Smooth muscle cell (in vitro differentiated cells): Measurements from ENCODE around the gene CD320. TPM values are rescaled to one million over a fixed set of nuclear protein-coding genes. Genes with fewer than 3 reads are reported as not detected.

Source experiments
- DNase-seq: peaks from one replicate; lab custom pipeline; 2025; ENCODE audit not compliant: unreplicated experiment; lab: John Stamatoyannopoulos, UW
- H2AFZ ChIP-seq: fragments of 200-600 bp; sonication (generic); 2 replicates; pipeline ENCODE4 v1.6.0; 2016; ENCODE audit warnings: antibody characterized with exemption, low read depth, mild to moderate bottlenecking
- H3F3A ChIP-seq: fragments of 200-600 bp; sonication (generic); 2 replicates; pipeline ENCODE4 v1.6.0; 2017; ENCODE audit warnings: antibody characterized with exemption, low read depth
- H3K27ac ChIP-seq: fragments of 200-600 bp; sonication (generic); 2 replicates; pipeline ENCODE4 v1.5.1; 2016; ENCODE audit warnings: low read depth, mild to moderate bottlenecking
- H3K27me3 ChIP-seq: fragments of 200-600 bp; sonication (generic); 2 replicates; pipeline ENCODE4 v1.6.1; 2016; ENCODE audit warnings: low read depth, mild to moderate bottlenecking
- H3K36me3 ChIP-seq: fragments of 200-600 bp; sonication (generic); 2 replicates; pipeline ENCODE4 v1.5.1; 2016; ENCODE audit warnings: low read depth
- H3K4me1 ChIP-seq: fragments of 200-600 bp; sonication (generic); 2 replicates; pipeline ENCODE4 v1.5.1; 2016; ENCODE audit warnings: low read depth
- H3K4me2 ChIP-seq: fragments of 200-600 bp; sonication (generic); 2 replicates; pipeline ENCODE4 v1.6.0; 2016; ENCODE audit warnings: mild to moderate bottlenecking
- H3K4me3 ChIP-seq: fragments of 200-600 bp; sonication (generic); 2 replicates; pipeline ENCODE4 v1.5.1; 2016; ENCODE audit warnings: mild to moderate bottlenecking
- H3K79me2 ChIP-seq: fragments of 200-600 bp; sonication (generic); 2 replicates; pipeline ENCODE4 v1.6.0; 2016; ENCODE audit warnings: low read depth, mild to moderate bottlenecking
- H3K9ac ChIP-seq: fragments of 200-600 bp; sonication (generic); 2 replicates; pipeline ENCODE4 v1.6.0; 2016; ENCODE audit warnings: low read depth
- H3K9me3 ChIP-seq: fragments of 200-600 bp; sonication (generic); replicated peaks from 2 replicates; pipeline ENCODE4 v1.5.1; 2016; ENCODE audit warnings: low read depth
- H4K20me1 ChIP-seq: fragments of 200-600 bp; sonication (generic); 2 replicates; pipeline ENCODE4 v1.6.0; 2016; ENCODE audit warnings: low read depth
- WGBS: methylation state at CpG from one replicate; pipeline ENCODE4 v1.1.7; 2016; ENCODE audit warnings: low lambda C conversion rate; 5-methylcytosine and 5-hydroxymethylcytosine counted together
- polyA plus RNA-seq: library from polyadenylated mRNA; unstranded; fragments of >200 nt; fragmentation: Nextera tagmentation; extraction: Ambion mirVana; gene quantifications from 2 replicates; pipeline ENCODE4 v1.2.1, GENCODE V29; 2016
- total RNA-seq: library from RNA; depleted of rRNA; stranded (reverse); fragments of >200 nt; gene quantifications from 2 replicates; pipeline ENCODE4 v1.2.3, GENCODE V29; 2014
- TF ChIP-seq, protein P1 (sequence below): fragments of 200-600 bp; sonication (generic); IDR thresholded peaks from 2 replicates; pipeline ENCODE4 v1.5.1; 2017; ENCODE audit warnings: borderline replicate concordance, mild to moderate bottlenecking, antibody characterized with exemption; ENCODE audit not compliant: insufficient read depth, poor library complexity, severe bottlenecking

The CD320 gene
- total and polyA plus RNA-seq, 2 experiments from 2014 or later, result 23.8 to 42.7 TPM

DNA sequence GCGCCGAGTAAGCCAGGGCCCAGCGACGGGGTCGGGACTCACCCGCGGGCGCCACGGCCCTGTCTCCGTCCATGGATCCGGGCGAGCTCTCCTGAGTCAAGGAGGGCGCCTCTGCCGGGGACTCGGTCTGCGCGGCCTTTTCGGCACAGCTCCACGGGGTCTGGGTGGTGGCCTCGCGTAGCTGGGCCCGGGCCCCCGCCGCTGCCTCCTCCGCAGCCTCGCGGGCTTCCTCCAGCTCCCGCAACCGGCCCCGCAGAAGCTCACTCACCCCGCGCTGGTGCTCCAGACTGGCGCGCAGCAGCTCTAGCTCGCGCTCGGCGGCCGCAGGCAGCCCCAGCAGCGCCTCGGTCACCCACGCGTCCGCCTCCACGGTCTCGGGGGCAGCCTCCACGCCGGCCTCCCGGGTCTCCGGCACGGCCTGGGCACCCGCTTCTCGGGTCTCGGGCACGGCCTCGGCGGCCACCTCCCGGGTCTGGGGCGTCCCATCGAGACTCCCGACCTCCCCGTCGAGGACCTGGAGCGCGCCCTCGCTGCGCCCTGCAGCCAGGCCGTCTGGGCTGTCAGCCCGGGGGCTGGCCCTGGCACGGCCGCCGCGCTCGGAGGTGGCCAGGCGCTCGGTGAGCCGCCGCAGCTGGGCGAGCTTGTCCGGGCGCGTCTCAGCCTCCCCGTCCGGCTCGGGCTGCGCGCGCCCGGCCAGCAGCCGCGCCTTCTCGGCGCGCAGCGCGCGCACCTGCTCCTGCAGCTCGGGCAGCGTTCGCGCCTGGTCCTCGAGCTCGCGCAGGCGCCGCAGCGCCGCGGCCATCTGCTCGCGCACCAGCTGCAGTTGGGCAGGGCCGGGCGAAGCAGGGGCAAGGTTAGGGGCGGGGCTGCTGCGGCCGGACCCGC, 26.5 kb upstream of the CD320 start:
- Histone ChIP-seq H3K9me3 (no peaks in the 10 kb centered on the region), H3K4me3 (peak overlapping the region; percentile 23), H3K36me3 (no peaks in the 10 kb centered on the region), H3K27ac (no peak overlapping the region), H3K79me2 (no peaks in the 10 kb centered on the region), H3F3A (no peaks in the 10 kb centered on the region), H3K4me2 (peak overlapping the region; percentile 74), H3K9ac (no peak overlapping the region), H4K20me1 (no peaks in the 10 kb centered on the region), H3K27me3 (peaks cover 39% of the 10 kb centered on the region), H2AFZ (no peak overlapping the region), H3K4me1 (no peaks in the 10 kb centered on the region)
- DNase-seq, result peak; percentile 4
- TF ChIP-seq, protein P1, sequence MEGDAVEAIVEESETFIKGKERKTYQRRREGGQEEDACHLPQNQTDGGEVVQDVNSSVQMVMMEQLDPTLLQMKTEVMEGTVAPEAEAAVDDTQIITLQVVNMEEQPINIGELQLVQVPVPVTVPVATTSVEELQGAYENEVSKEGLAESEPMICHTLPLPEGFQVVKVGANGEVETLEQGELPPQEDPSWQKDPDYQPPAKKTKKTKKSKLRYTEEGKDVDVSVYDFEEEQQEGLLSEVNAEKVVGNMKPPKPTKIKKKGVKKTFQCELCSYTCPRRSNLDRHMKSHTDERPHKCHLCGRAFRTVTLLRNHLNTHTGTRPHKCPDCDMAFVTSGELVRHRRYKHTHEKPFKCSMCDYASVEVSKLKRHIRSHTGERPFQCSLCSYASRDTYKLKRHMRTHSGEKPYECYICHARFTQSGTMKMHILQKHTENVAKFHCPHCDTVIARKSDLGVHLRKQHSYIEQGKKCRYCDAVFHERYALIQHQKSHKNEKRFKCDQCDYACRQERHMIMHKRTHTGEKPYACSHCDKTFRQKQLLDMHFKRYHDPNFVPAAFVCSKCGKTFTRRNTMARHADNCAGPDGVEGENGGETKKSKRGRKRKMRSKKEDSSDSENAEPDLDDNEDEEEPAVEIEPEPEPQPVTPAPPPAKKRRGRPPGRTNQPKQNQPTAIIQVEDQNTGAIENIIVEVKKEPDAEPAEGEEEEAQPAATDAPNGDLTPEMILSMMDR, result no peak
- WGBS, result 8% methylated on average over 109 of the region's 117 CpGs

DNA sequence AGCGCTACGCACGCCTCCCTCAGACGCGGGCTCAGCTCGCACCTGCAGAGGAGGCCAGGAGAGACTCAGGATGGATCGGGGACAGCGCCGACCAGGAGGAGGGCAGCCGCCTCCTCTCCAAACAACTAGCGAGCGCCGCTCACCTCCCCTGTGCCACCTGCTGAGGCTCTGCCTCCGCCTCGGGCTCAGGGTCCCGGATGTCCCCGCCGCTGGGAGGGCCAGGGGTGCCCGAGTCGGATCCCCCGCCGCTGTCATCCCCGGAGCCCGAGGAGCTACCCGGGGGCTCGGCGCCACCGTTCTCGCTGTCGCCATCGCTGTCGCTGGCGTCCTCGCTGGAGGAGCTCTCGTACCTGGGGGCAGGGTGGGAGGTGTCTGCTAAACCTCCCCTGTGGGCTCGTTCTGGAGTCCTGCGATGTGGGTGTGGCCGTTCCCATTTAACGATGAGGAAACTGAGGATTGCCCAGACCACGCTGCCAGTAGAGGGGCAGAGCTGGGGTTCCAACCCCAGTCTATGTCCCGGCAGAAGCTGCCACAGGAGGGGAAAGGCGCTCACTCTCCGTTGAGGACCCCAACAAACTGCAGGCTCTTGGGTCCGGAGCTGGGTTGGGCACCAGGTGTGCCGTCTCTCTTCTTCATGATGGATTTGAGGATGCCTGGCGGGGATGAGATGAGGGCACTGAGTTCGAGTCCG, 25.8 kb upstream of the CD320 start:
- 11% methylated on average over 40 of the region's 48 CpGs for WGBS
- no peak overlapping the region for H2AFZ ChIP-seq

DNA sequence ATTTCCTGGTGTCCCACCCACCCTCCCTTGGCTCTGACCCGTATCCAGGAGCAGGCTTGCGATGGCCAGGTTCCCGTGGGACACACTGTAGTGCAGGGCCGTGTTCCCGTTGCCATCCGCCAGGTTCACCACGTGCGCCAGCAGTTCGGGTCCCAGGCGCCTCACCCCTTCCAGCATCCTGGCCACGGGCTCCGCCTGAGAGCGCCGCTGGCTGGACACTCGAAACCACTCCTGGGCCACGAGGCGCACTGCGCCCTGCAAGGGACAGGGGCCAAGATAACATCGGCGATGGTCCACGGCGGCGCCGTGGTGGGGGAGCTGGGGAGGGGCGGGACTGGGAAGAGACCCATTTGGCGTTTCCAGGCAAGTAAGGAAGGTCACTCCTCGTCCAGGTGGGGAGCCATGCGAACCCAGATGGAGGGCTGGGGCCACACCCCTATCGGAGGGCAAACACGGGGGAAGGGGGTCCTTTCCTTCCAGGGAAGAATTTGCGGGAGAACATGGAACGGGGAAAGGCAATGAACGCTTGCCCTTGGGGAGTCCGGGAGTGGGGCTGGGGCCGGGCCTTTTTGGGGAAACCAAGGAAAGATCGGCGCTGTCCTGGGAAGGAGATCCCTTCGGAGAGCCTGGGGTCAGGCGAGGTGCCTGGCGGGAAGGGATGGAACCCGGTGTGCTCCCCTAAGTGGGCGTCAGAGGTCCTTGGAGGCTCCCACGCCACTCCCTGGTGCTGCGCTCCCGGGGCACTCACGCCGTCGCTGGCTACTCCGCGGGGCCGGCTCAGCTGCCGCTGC, 25.0 kb upstream of the CD320 start:
- Histone ChIP-seq H3K4me3 (no peak overlapping the region), H3K36me3 (no peaks in the 10 kb centered on the region), H3K9me3 (no peaks in the 10 kb centered on the region), H3K79me2 (no peaks in the 10 kb centered on the region), H3K9ac (no peak overlapping the region), H3K4me1 (no peaks in the 10 kb centered on the region), H3K27ac (no peak overlapping the region), H2AFZ (no peak overlapping the region), H3K27me3 (peaks cover 39% of the 10 kb centered on the region), H3K4me2 (no peak overlapping the region), H3F3A (no peaks in the 10 kb centered on the region), H4K20me1 (no peaks in the 10 kb centered on the region)
- TF ChIP-seq, protein P1, result no peak
- 21% methylated on average over 50 of the region's 52 CpGs for WGBS
- no peak for DNase-seq

More for the DNA sequence above, 25.8 kb upstream of the CD320 start:
- Histone ChIP-seq H3F3A (no peaks in the 10 kb centered on the region), H3K9ac (no peak overlapping the region), H3K4me3 (no peak overlapping the region), H3K9me3 (no peaks in the 10 kb centered on the region), H3K79me2 (no peaks in the 10 kb centered on the region), H3K4me1 (no peaks in the 10 kb centered on the region), H3K27me3 (peaks cover 39% of the 10 kb centered on the region), H4K20me1 (no peaks in the 10 kb centered on the region), H3K4me2 (no peak overlapping the region), H3K27ac (no peak overlapping the region), H3K36me3 (no peaks in the 10 kb centered on the region)
- TF ChIP-seq, protein P1, result no peak
- DNase-seq, result no peak
